Esophagus squamous epithelium (tissue), 4 donors: Measurements from ENCODE around the gene ZFPM1.

Source experiments
- POLR2A ChIP-seq, 4 donors: fragments of 450-650 bp; IDR thresholded peaks; one replicate each; pipeline ENCODE4 v1.6.1; 2017; ENCODE audit warnings: antibody characterized with exemption in 4 of 4, mild to moderate bottlenecking in 4 of 4, moderate library complexity in 3 of 4
- TF ChIP-seq, protein P1 (sequence below), 6 experiments: fragments of 450-650 bp in 4 of 6; fragments of 200-600 bp in 2 of 6; sonication (generic) in 2 of 6; IDR thresholded peaks; one replicate each; pipeline ENCODE4 v1.5.1; 2016 to 2019; ENCODE audit warnings: antibody characterized with exemption in 6 of 6, mild to moderate bottlenecking in 4 of 6, moderate library complexity in 4 of 6

- TF ChIP-seq POLR2A (IDR thresholded peaks at IDR 0.05), result no peak
- TF ChIP-seq, protein P1, sequence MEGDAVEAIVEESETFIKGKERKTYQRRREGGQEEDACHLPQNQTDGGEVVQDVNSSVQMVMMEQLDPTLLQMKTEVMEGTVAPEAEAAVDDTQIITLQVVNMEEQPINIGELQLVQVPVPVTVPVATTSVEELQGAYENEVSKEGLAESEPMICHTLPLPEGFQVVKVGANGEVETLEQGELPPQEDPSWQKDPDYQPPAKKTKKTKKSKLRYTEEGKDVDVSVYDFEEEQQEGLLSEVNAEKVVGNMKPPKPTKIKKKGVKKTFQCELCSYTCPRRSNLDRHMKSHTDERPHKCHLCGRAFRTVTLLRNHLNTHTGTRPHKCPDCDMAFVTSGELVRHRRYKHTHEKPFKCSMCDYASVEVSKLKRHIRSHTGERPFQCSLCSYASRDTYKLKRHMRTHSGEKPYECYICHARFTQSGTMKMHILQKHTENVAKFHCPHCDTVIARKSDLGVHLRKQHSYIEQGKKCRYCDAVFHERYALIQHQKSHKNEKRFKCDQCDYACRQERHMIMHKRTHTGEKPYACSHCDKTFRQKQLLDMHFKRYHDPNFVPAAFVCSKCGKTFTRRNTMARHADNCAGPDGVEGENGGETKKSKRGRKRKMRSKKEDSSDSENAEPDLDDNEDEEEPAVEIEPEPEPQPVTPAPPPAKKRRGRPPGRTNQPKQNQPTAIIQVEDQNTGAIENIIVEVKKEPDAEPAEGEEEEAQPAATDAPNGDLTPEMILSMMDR (IDR thresholded peaks at IDR 0.05), result no peak
These were observed 75.8 kb downstream of the ZFPM1 start for GRCh38 chr16:88528902-88529318.
